Urinary bladder (tissue), 4 donors: Measurements from ENCODE around the gene MCM9. TPM values are rescaled to one million over a fixed set of nuclear protein-coding genes. Genes with fewer than 3 reads are reported as not detected.

Source experiments
- DNase-seq: peaks from one replicate; pipeline ENCODE4 v3.0.0-alpha.2; 2015; ENCODE audit errors: extremely low spot score
- H3K27ac ChIP-seq: one replicate; pipeline ENCODE4 v1.5.1; 2013; ENCODE audit warnings: low read depth, mild to moderate bottlenecking, moderate library complexity
- H3K36me3 ChIP-seq: one replicate; pipeline ENCODE4 v1.6.1; 2013; ENCODE audit warnings: mild to moderate bottlenecking, moderate library complexity; ENCODE audit not compliant: insufficient read depth
- H3K4me1 ChIP-seq: one replicate; pipeline ENCODE4 v1.6.1; 2013; ENCODE audit warnings: mild to moderate bottlenecking, moderate library complexity; ENCODE audit not compliant: insufficient read depth
- H3K4me3 ChIP-seq: one replicate; pipeline ENCODE4 v1.5.1; 2013; ENCODE audit warnings: low read depth, low read length
- WGBS: extraction: QIAGEN DNeasy Blood & Tissue Kit; methylation state at CpG from one replicate; pipeline ENCODE4 v1.1.7; 2013; 5-methylcytosine and 5-hydroxymethylcytosine counted together
- polyA plus RNA-seq: library from polyadenylated mRNA; stranded (reverse); fragments of 200-250 nt; gene quantifications from one replicate; pipeline ENCODE4 v1.2.3, GENCODE V29; 2013
- total RNA-seq: library from RNA; depleted of rRNA; stranded (reverse); fragments of >200 nt; gene quantifications from one replicate; pipeline ENCODE4 v1.2.3, GENCODE V29; 2014
- donor health status: healthy with polysubstance abuse.
- donor health status: healthy.

MCM9 gene
- total and polyA plus RNA-seq, 2 donors: 7.5 to 26.3 TPM

GRCh38 chr6:118784641-118785164 is 150.3 kb downstream of the MCM9 start:
- DNase-seq: no peak
- Histone ChIP-seq H3K4me1 (no peaks in the 10 kb centered on the region), H3K4me3 (no peak overlapping the region), H3K27ac (no peak overlapping the region), H3K36me3 (no peaks in the 10 kb centered on the region)
- 32% methylated on average over 5 of the region's 5 CpGs for WGBS

GRCh38 chr6:118783931-118784550 is 150.9 kb downstream of the MCM9 start:
- WGBS: 18% methylated on average over 5 of the region's 5 CpGs
- no peak for DNase-seq
- Histone ChIP-seq H3K4me1 (no peaks in the 10 kb centered on the region), H3K27ac (no peak overlapping the region), H3K36me3 (no peaks in the 10 kb centered on the region), H3K4me3 (no peak overlapping the region)

GRCh38 chr6:118782651-118783050 is 152.3 kb downstream of the MCM9 start:
- DNase-seq: no peak
- H3K27ac ChIP-seq: no peak overlapping the region
- 43% methylated on average over 3 of the region's 3 CpGs for WGBS
- no peaks in the 10 kb centered on the region for H3K36me3 ChIP-seq
- H3K4me3 ChIP-seq: no peak overlapping the region
- no peaks in the 10 kb centered on the region for H3K4me1 ChIP-seq

GRCh38 chr6:118781897-118782296 is 153.1 kb downstream of the MCM9 start:
- H3K4me3 ChIP-seq: no peak overlapping the region
- no peaks in the 10 kb centered on the region for H3K36me3 ChIP-seq
- no peaks in the 10 kb centered on the region for H3K4me1 ChIP-seq
- DNase-seq: no peak
- WGBS: 51% methylated on average over 2 of the region's 2 CpGs
- H3K27ac ChIP-seq: no peak overlapping the region

- DNase-seq: no peak
- no peak overlapping the region for H3K27ac ChIP-seq
- WGBS: 70% methylated on average over 5 of the region's 5 CpGs
These were observed 154.3 kb downstream of the MCM9 start for GRCh38 chr6:118780668-118781067.

GRCh38 chr6:118776607-118777549 is 158.1 kb downstream of the MCM9 start:
- WGBS: 48% methylated on average over 5 of the region's 5 CpGs
- DNase-seq: no peak
- H3K4me1 ChIP-seq: no peaks in the 10 kb centered on the region
- no peaks in the 10 kb centered on the region for H3K36me3 ChIP-seq
- H3K4me3 ChIP-seq: no peak overlapping the region
- H3K27ac ChIP-seq: no peak overlapping the region

More at GRCh38 chr6:118780668-118781067, 154.3 kb downstream of the MCM9 start:
- no peak overlapping the region for H3K4me3 ChIP-seq
- H3K36me3 ChIP-seq: no peaks in the 10 kb centered on the region
- no peaks in the 10 kb centered on the region for H3K4me1 ChIP-seq

- Histone ChIP-seq H3K27ac (peak overlapping the region; percentile 2), H3K4me3 (no peak overlapping the region), H3K4me1 (no peaks in the 10 kb centered on the region), H3K36me3 (no peaks in the 10 kb centered on the region)
- WGBS: 98% methylated on average over 2 of the region's 2 CpGs
- no peak for DNase-seq
These were observed 159.6 kb downstream of the MCM9 start for GRCh38 chr6:118775381-118775780.

- 75% methylated on average over 2 of the region's 2 CpGs for WGBS
- Histone ChIP-seq H3K36me3 (no peaks in the 10 kb centered on the region), H3K4me3 (no peak overlapping the region), H3K4me1 (no peaks in the 10 kb centered on the region), H3K27ac (no peak overlapping the region)
- DNase-seq: no peak
These were observed 160.4 kb downstream of the MCM9 start for GRCh38 chr6:118774581-118774980.

- no peak for DNase-seq
- no peak overlapping the region for H3K4me3 ChIP-seq
- H3K36me3 ChIP-seq: no peaks in the 10 kb centered on the region
- no peak overlapping the region for H3K27ac ChIP-seq
- WGBS: 87% methylated on average over 3 of the region's 3 CpGs
- no peaks in the 10 kb centered on the region for H3K4me1 ChIP-seq
These were observed 162.1 kb downstream of the MCM9 start for GRCh38 chr6:118772886-118773285.

GRCh38 chr6:118771253-118771652 is 163.7 kb downstream of the MCM9 start:
- H3K4me3 ChIP-seq: no peak overlapping the region
- 70% methylated on average over 1 of the region's 1 CpG for whole genome bisulfite sequencing
- H3K27ac ChIP-seq: no peak overlapping the region
- H3K4me1 ChIP-seq: no peaks in the 10 kb centered on the region
- DNase-seq: no peak
- H3K36me3 ChIP-seq: no peaks in the 10 kb centered on the region

- no peak overlapping the region for H3K27ac ChIP-seq
- no peaks in the 10 kb centered on the region for H3K4me1 ChIP-seq
- DNase-seq: no peak
- no peaks in the 10 kb centered on the region for H3K36me3 ChIP-seq
- 69% methylated on average over 2 of the region's 2 CpGs for WGBS
- no peak overlapping the region for H3K4me3 ChIP-seq
These were observed 164.1 kb downstream of the MCM9 start for GRCh38 chr6:118770835-118771234.

GRCh38 chr6:118770112-118770788 is 164.7 kb downstream of the MCM9 start:
- no peak for DNase-seq
- Histone ChIP-seq H3K4me1 (no peaks in the 10 kb centered on the region), H3K27ac (no peak overlapping the region), H3K4me3 (no peak overlapping the region), H3K36me3 (no peaks in the 10 kb centered on the region)
- WGBS: 88% methylated on average over 2 of the region's 2 CpGs

- DNase-seq: peak; percentile 63
- Histone ChIP-seq H3K27ac (no peak overlapping the region), H3K36me3 (no peaks in the 10 kb centered on the region), H3K4me3 (no peak overlapping the region), H3K4me1 (no peaks in the 10 kb centered on the region)
- WGBS: 70% methylated on average over 3 of the region's 3 CpGs
These were observed 166.0 kb downstream of the MCM9 start for GRCh38 chr6:118768904-118769325.
